GM08714 (cell line): ENCODE data around the gene HBG2.

Source experiments
- H3K4me3 ChIP-seq: fragments of 200-500 bp; sonication (Bioruptor generic); 2 replicates; pipeline ENCODE4 v1.5.1; 2014; ENCODE audit warnings: mild to moderate bottlenecking, low read length, inconsistent platforms
- ZNF274 ChIP-seq: IDR thresholded peaks from 2 replicates; pipeline ENCODE4 v1.6.1; 2012; ENCODE audit warnings: mild to moderate bottlenecking, low read depth, low read length

HBG2 gene

DNA sequence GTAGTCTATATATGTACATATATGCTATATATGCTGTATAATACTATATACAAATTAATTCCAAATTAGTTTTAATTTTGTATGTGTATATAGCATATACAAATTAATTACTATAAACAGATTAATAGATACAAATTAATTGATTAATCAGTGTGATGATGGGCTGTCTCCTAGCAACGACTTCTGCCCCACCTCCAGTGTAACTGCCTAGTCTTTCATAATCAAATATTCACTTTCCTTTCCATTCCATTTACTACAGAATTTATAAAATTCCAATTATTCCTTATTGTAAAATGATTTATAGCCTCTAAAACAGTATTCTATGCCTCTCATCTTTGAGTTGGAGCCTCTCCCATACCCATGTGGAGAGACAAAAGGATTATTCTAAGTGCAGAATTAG is 21.3 kb downstream of the HBG2 start:
- no peak overlapping the region for H3K4me3 ChIP-seq

DNA sequence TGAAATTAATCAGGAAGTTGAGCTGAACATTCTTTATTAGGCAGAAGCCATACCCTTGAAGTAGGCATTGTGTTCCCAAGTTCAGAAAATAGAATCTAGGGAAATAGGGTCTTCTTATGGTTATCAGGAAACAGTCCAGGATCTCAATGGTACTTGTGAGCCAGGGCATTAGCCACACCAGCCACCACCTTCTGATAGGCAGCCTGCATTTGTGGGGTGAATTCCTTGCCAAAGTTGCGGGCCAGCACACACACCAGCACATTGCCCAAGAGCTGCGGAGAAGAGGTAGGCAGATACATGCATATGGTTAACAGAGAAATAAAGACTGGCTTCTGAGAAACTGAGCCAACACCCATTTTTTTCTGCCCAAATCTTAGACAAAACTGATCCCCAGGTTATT is 21.8 kb downstream of the HBG2 start:
- no peak overlapping the region for H3K4me3 ChIP-seq
- TF ChIP-seq ZNF274 = peak; percentile 20; the same call in 1 of the 2 replicates

More for the DNA sequence above, 21.3 kb downstream of the HBG2 start:
- no peak for TF ChIP-seq ZNF274

DNA sequence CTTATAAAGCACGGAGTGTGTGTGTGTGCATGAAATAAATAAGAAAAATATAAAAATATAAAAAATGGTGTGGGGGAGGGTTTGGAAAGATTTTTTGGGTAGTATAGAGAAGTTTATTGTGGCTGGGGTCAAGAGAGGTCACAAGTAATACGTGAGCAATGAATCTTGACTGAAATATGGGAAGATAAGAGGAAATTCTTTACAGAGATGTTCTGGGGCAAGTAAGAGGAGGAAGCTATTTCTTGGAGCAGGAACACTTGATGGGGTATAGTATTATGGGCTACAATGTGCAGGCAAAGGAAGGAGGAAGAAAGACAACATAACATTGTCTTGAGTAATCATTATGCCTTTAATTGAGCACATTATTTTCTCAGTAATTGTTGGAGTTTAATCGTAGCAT is 22.4 kb downstream of the HBG2 start:
- no peak for TF ChIP-seq ZNF274
- H3K4me3 ChIP-seq = no peak overlapping the region

DNA sequence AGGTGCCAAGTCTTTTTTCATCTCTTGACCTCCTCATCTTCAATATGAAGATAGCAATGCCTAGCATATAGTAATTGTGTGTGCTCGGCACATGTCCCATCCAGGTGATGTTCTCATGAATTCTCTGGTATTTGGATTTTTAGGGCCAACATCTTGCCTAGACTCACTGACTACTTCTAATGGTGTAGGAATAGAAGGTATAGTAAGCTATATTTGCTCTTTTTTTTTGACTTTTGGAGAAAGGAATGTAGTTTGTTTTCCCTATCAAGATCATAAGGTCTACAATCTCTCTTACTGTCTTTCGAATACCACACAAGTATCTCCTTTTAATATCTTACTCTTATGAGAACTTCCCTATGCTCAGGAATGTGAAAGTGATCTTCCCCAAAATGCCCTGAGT is 23.5 kb downstream of the HBG2 start:
- no peak for TF ChIP-seq ZNF274
- H3K4me3 ChIP-seq = no peak overlapping the region

DNA sequence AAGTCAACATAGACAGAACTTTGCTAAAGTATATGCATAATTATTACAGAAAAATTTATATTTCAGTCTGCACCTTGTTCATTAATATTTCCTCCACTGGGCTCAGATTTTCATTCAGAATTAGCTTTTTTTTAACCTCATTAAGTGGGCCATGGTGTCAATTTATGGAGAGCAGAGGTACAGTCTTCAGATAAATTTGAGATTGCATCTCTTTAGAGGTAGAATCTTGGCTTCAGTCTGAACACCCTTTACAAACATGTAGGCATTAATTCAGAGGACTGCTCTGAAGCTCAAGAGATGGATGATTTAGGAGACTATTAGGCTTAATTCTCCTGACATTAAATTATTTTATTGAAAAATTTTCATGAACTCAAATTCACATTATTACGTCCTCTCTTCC is 24.3 kb downstream of the HBG2 start:
- TF ChIP-seq ZNF274 = no peak
- H3K4me3 ChIP-seq = no peak overlapping the region

DNA sequence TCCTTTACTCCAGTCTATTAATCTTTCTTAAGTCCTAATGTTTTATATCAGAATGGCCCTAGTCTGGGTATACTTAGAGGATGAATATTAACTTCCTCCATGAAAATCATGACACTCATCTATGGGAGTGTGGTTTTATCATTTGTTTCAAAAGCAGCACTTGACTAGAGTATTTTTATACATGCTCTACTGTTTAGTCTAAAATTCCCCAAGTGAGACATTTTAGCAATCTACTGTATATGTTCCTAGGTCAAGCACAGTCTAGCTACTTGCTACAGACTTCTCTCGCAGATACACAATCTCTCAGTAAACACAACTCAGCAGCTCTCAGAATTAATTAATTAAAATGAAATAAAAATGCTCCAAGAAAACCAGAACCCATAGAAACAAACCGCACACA is 24.8 kb downstream of the HBG2 start:
- no peak for TF ChIP-seq ZNF274
- no peak overlapping the region for H3K4me3 ChIP-seq

DNA sequence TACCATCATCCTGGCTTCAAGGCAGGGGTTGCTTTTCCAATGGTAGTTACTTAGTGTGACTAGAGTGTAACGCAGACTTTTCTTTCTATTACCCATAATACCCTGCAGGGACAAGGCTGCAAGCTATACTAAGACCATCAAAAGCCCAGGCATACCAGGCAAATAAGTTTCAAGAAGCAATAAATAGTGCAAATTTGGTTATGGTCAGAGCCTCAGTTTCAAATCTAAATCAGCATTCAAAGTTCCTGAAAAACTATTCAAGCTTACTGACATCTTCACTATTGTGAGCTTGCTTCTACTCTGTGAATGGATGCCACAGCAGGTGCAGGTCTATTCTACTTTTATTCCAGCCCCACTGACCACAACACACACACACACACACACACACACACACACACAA is 25.2 kb downstream of the HBG2 start:
- TF ChIP-seq ZNF274 = no peak
- no peak overlapping the region for H3K4me3 ChIP-seq

DNA sequence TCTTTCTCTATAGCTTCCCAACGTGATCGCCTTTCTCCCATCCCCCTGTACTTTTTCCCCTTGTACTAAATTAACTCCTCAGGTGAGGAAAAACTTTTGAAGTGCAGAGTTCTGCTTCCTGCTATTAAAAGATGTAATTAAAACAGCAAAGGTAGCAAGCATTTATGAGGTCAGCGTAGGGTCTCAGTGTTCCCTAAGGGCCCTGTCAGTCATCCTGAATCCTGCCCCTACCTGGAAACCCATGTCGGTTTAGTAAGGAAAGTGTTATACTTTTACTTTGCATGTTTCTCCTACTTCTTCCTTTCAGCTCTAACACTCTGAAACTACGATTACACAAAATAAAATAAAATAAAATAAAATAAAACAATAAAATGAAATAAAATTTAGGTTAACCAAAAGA is 26.5 kb downstream of the HBG2 start:
- no peak for TF ChIP-seq ZNF274
- H3K4me3 ChIP-seq = no peak overlapping the region

DNA sequence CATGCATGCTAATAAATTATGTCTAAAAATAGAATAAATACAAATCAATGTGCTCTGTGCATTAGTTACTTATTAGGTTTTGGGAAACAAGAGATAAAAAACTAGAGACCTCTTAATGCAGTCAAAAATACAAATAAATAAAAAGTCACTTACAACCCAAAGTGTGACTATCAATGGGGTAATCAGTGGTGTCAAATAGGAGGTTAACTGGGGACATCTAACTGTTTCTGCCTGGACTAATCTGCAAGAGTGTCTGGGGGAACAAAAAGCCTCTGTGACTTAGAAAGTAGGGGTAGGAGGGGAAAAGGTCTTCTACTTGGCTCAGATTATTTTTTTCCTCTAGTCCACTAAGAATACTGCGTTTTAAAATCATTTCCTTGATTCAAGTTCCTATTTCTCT is 26.9 kb downstream of the HBG2 start:
- no peak for TF ChIP-seq ZNF274
- no peak overlapping the region for H3K4me3 ChIP-seq

DNA sequence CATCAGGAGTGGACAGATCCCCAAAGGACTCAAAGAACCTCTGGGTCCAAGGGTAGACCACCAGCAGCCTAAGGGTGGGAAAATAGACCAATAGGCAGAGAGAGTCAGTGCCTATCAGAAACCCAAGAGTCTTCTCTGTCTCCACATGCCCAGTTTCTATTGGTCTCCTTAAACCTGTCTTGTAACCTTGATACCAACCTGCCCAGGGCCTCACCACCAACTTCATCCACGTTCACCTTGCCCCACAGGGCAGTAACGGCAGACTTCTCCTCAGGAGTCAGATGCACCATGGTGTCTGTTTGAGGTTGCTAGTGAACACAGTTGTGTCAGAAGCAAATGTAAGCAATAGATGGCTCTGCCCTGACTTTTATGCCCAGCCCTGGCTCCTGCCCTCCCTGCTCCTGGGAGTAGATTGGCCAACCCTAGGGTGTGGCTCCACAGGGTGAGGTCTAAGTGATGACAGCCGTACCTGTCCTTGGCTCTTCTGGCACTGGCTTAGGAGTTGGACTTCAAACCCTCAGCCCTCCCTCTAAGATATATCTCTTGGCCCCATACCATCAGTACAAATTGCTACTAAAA is 27.8 kb downstream of the HBG2 start, which contains the start of gene HBB:
Gene HBB, minus strand, starts transcription at position 340 of the 579 bp plus-strand sequence. Its CDS starts 50 bp downstream, at position 290.
- H3K4me3 ChIP-seq = no peak within 1 kb of the TSS
- TF ChIP-seq ZNF274 = no peak

DNA sequence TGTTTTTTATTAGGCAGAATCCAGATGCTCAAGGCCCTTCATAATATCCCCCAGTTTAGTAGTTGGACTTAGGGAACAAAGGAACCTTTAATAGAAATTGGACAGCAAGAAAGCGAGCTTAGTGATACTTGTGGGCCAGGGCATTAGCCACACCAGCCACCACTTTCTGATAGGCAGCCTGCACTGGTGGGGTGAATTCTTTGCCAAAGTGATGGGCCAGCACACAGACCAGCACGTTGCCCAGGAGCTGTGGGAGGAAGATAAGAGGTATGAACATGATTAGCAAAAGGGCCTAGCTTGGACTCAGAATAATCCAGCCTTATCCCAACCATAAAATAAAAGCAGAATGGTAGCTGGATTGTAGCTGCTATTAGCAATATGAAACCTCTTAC is 29.1 kb downstream of the HBG2 start:
- no peak for TF ChIP-seq ZNF274

DNA sequence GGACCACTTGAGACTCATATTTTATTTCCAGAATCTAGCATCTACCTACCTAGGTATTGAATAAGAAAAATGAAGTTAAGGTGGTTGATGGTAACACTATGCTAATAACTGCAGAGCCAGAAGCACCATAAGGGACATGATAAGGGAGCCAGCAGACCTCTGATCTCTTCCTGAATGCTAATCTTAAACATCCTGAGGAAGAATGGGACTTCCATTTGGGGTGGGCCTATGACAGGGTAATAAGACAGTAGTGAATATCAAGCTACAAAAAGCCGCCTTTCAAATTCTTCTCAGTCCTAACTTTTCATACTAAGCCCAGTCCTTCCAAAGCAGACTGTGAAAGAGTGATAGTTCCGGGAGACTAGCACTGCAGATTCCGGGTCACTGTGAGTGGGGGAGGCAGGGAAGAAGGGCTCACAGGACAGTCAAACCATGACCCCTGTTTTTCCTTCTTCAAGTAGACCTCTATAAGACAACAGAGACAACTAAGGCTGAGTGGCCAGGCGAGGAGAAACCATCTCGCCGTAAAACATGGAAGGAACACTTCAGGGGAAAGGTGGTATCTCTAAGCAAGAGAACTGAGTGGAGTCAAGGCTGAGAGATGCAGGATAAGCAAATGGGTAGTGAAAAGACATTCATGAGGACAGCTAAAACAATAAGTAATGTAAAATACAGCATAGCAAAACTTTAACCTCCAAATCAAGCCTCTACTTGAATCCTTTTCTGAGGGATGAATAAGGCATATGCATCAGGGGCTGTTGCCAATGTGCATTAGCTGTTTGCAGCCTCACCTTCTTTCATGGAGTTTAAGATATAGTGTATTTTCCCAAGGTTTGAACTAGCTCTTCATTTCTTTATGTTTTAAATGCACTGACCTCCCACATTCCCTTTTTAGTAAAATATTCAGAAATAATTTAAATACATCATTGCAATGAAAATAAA is 29.8 kb downstream of the HBG2 start:
- no peak overlapping the region for H3K4me3 ChIP-seq
- TF ChIP-seq ZNF274 = no peak

More for the DNA sequence above, 29.1 kb downstream of the HBG2 start:
- H3K4me3 ChIP-seq = no peak overlapping the region

DNA sequence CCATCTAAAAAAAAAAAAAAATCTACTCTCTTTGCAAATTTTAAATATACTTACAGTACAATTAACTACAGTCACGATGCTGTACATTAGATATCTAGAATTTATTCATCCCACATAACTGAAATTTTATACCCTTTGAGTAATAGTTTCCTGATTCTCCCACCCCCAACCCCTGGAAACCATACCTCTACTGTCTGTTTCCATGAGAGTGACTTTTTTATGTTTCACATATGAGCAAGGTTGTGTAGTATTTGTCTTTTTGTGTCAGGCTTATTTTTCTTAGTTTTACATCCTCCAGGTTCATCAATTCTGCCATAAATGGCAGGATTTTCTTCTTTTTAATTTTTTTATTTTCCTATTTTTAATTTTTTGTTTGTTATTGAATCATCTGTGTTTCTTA is 30.9 kb downstream of the HBG2 start:
- H3K4me3 ChIP-seq = no peak overlapping the region
- TF ChIP-seq ZNF274 = no peak

DNA sequence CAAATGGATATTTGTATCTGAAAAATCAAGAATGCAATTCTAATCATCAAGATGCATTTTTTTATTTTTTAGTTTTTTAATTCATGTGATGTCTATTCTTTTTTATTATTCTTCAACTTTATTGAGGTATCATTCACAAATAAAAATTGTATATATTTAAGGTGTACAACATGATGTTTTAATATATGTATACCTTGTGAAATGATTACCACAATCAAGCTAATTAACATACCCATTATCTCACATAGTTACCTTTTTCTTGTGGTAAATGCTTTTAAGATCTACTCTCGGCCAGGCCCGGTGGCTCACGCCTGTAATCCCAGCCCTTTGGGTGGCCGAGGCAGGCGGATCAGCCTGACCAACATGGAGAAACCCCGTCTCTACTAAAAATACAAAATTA is 31.4 kb downstream of the HBG2 start:
- H3K4me3 ChIP-seq = no peak overlapping the region
- TF ChIP-seq ZNF274 = no peak

DNA sequence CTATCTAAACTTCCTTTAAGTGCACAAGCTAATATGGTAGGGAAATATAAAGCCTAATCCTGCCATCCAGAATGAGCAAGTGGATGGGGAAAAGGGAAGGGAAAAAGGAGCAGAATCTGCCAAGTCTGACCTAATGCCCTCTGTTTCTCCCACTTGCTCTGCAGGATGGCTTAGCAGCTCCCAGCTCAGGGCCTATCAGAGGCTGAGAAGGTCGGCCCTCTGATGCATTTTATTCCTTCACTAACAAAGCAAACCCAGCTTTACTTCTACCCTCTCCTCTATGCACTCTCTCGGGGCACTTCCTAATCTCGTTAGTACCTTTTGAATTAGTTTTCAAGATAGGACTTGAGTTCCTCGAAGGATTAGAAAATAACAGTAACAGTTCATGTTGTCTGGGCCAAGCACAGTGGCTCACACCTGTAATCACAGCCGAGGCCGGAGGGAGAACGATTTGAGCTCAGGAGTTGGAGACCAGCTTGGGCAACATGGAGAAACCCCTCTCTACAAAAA is 44.1 kb downstream of the HBG2 start:
- TF ChIP-seq ZNF274 = no peak
- no peak overlapping the region for H3K4me3 ChIP-seq
